ENCODE measurements around the gene SPEM3.

The SPEM3 gene

DNA sequence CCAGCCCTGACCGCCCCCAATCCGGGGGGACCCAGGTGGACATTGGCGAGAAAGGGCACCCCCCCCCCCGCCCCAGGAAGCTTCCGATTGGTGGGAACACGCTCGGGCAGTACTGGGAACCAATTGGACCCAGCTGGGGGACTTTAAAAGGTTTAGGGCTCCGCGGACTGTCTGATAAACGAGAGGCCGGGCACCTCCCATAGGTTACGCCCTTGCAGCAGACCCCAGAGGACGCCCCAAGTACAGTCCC is 25.0 kb upstream of the SPEM3 start:
- Histone ChIP-seq H3K27ac (peak overlapping the region; percentile 82), H3K27me3 (no peaks in the 10 kb centered on the region), H3K36me3 (peaks cover 5% of the 10 kb centered on the region), H3K4me1 (peaks cover 30% of the 10 kb centered on the region), H3K9ac (peak overlapping the region; percentile 84), H3K9me3 (no peaks in the 10 kb centered on the region), H3K4me2 (peak overlapping the region; percentile 84), H4K20me1 (peaks cover 8% of the 10 kb centered on the region; the same call in 1 of the 2 replicates), H3K4me3 (peak overlapping the region; percentile 79)
- no peak for TF ChIP-seq Cebpa-rat (IDR thresholded peaks at IDR 0.05)

DNA sequence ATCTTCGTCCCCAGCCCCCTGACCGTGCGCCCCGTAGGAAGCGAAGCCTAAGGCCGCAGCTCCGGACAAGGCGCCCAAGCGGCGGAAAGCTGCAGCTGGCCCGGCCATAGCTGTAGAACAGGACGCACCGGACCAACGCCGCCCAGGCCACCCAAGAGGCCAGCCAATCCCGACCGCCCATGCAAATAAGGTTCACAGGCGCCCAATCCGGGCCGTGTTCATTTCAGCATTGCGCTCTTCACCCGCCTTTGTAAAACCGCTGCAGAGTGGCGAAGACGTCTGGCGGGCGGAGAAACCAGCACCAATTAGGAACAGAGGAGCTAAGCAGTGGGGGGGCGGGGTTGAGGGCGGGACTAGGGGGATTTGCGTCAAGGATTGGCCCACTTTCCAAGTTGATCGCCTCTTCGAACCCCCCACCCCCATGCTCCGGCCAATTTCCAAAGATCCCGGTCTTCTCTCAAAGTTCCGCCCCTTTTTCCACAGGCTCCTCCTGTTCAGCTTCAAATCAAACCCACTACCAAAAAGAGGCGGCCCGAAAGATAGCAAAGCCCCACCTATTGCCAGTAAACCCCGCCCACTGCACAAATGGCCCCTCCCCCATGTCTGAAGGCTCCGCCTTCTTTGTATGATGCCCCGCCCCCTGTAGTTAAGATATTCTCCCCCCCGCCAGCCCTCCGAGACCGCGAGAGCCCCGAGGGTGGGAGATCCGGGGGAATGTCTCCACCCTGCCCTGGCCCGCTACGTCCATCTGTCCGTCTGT is 24.5 kb upstream of the SPEM3 start, which contains the start of gene TMEM256:
TSS of gene TMEM256 (minus strand) at position 121 of the 760 bp plus-strand sequence. CDS start at position 108, 13 bp downstream.
- peaks cover 30% of the 10 kb centered on the region for H3K4me1 ChIP-seq
- peak within 1 kb of the TSS; percentile 98 for H3K4me2 ChIP-seq
- peak within 1 kb of the TSS; percentile 86 for H3K9ac ChIP-seq
- H3K4me3 ChIP-seq, result peak within 1 kb of the TSS; percentile 79
- peaks cover 8% of the 10 kb centered on the region; the same call in 1 of the 2 replicates for H4K20me1 ChIP-seq
- H3K36me3 ChIP-seq, result peaks cover 10% of the 10 kb centered on the region
- TF ChIP-seq Cebpa-rat (IDR thresholded peaks at IDR 0.05), result no peak
- peak within 1 kb of the TSS; percentile 82 for H3K27ac ChIP-seq
- no peaks in the 10 kb centered on the region for H3K27me3 ChIP-seq
- H3K9me3 ChIP-seq, result no peaks in the 10 kb centered on the region

DNA sequence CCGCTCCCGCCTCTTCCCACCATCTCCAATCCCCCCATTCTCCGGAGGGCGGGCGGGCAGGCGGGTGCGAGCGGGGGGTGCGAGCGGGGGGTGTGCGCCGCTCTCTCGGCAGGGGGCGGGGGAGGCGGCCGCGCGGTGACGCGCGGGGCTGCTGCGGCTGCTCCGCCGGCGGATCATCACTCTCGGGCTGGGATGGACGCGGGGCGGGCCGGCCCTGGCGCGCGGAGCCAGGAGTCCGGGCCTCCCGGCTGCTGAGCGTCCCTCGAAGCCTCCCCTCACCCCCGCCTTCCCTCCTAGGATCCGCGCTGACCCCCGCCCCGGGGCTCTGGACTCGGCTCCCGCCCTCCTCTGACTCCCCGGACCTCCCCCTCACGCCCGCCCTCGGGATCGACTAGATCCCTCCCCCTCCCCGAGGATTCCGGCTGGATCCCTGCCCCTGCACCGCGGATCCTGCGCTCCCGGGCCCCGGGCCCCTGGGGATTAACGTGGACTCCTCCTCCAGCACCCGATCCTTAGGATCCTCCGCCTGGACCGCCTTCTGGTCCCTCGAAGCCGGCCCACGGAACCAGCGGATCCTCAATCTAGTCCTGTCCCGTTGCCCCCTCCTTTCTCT is 23.8 kb upstream of the SPEM3 start:
- Histone ChIP-seq H3K36me3 (peaks cover 17% of the 10 kb centered on the region), H4K20me1 (peaks cover 8% of the 10 kb centered on the region; the same call in 1 of the 2 replicates), H3K27ac (peak overlapping the region; percentile 75), H3K4me1 (peaks cover 30% of the 10 kb centered on the region), H3K27me3 (no peaks in the 10 kb centered on the region), H3K9ac (peak overlapping the region; percentile 86), H3K4me3 (peak overlapping the region; percentile 79), H3K4me2 (peak overlapping the region; percentile 98), H3K9me3 (no peaks in the 10 kb centered on the region)
- no peak for TF ChIP-seq Cebpa-rat (IDR thresholded peaks at IDR 0.05)

DNA sequence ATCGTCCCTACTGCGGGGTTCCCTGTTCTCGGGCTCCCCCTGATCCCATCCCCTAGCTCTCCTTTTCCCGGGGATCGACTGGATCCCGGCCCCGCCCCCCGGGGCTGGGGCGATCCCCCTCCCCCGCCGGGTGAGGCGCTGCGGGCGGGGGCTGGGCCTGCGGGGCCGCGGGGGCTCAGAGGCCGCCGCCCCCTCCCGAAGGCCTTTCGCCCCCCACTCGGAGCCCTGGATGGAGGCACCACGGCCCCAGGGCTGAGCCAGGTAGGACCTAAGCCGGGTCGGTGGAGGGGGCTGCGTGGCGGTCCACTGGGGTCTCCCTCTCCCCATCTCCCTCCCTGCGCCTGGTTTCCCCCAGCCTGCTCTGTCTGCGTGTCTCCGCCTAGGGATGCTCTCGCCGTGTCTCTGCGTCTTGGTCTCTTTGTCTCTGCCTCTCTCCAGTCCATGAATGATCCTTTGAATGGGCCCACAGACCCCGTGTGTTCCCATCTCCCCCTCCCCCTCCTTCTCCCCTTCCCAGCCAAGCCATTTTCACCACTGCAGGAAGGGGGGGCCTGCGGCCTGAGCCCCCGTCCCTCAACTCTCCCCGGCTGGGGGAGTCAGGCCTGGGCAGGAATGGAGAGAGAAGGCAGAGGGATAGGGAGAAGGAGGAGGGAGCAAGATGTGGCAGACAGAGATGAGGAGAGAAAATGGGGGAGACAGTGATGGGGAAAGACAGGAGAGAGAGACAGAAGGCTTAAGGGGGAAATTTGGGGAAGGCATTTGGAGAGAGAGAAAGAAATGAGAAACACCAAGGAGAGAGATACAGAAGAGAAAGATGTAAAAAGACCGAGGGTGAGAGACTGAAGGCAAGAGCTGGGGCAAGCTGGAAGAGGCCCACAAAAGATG is 23.1 kb upstream of the SPEM3 start:
- Histone ChIP-seq H3K4me2 (peak overlapping the region; percentile 98), H3K27ac (peak overlapping the region; percentile 75), H3K9me3 (no peaks in the 10 kb centered on the region), H4K20me1 (peaks cover 8% of the 10 kb centered on the region; the same call in 1 of the 2 replicates), H3K27me3 (no peaks in the 10 kb centered on the region), H3K9ac (peak overlapping the region; percentile 86), H3K4me1 (peaks cover 30% of the 10 kb centered on the region), H3K4me3 (peak overlapping the region; percentile 79), H3K36me3 (peaks cover 24% of the 10 kb centered on the region)
- TF ChIP-seq Cebpa-rat (IDR thresholded peaks at IDR 0.05), result no peak

DNA sequence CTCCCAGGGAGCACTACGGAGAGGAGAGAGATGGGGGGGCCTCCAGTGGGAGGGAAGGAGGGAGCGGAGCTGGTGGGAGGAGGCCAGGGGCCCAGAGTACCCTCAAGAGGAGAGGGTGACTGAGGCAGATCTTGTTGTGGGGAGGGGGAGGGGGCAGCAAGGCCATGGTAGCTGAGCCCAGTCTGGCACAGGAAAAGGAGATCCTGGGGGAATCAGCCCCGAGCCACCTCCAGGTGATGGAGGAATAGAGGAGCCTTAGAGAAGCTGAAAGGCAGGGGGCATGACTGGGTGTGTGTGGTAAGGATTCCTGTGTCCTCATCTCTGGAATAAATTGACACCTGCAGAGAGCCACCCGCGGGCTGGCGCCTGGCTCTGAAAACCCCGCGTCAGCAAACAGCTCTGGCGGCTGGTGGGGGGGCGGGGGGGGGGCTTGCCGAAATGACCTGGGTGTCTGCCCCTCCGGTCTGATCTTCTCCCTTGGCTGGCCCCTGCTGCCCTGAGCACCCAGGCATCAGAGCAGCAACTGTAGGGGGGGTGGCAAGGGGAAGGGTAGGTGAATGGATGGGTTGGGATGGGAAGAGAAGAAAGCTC is 22.3 kb upstream of the SPEM3 start:
- Histone ChIP-seq H3K9me3 (no peaks in the 10 kb centered on the region), H3K36me3 (peaks cover 27% of the 10 kb centered on the region), H3K27ac (no peak overlapping the region), H4K20me1 (peaks cover 8% of the 10 kb centered on the region; the same call in 1 of the 2 replicates), H3K27me3 (no peaks in the 10 kb centered on the region), H3K9ac (peak overlapping the region; percentile 86; the same call in 1 of the 2 replicates), H3K4me1 (peaks cover 30% of the 10 kb centered on the region), H3K4me2 (peak overlapping the region; percentile 98), H3K4me3 (peak overlapping the region; percentile 79; the same call in 1 of the 2 replicates)
- no peak for TF ChIP-seq Cebpa-rat (IDR thresholded peaks at IDR 0.05)

DNA sequence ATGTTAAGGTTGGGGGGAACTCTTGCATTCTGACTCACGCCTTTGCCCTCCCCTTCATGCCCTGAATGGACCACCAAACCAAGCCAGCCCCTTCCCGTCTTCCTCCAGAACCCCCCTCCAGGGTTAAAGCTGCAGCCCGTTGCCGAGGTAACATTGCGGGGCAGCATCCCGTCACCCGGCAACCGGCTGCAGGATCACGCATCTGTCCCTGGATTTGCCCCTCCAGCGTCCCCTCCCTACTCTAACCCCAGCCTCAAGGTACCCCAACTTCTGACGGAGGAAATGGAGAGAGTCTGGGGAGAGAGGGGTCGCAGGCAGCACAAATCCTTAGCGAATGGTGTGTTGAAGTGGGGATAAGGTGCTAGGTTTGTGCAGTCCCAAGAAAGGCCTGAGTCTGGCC is 21.6 kb upstream of the SPEM3 start:
- peaks cover 8% of the 10 kb centered on the region; the same call in 1 of the 2 replicates for H4K20me1 ChIP-seq
- no peak overlapping the region for H3K27ac ChIP-seq
- no peak overlapping the region for H3K4me2 ChIP-seq
- peaks cover 30% of the 10 kb centered on the region for H3K4me1 ChIP-seq
- no peak overlapping the region for H3K9ac ChIP-seq
- no peaks in the 10 kb centered on the region for H3K27me3 ChIP-seq
- peaks cover 27% of the 10 kb centered on the region for H3K36me3 ChIP-seq
- H3K4me3 ChIP-seq, result no peak overlapping the region
- TF ChIP-seq Cebpa-rat (IDR thresholded peaks at IDR 0.05), result no peak
- H3K9me3 ChIP-seq, result no peaks in the 10 kb centered on the region

DNA sequence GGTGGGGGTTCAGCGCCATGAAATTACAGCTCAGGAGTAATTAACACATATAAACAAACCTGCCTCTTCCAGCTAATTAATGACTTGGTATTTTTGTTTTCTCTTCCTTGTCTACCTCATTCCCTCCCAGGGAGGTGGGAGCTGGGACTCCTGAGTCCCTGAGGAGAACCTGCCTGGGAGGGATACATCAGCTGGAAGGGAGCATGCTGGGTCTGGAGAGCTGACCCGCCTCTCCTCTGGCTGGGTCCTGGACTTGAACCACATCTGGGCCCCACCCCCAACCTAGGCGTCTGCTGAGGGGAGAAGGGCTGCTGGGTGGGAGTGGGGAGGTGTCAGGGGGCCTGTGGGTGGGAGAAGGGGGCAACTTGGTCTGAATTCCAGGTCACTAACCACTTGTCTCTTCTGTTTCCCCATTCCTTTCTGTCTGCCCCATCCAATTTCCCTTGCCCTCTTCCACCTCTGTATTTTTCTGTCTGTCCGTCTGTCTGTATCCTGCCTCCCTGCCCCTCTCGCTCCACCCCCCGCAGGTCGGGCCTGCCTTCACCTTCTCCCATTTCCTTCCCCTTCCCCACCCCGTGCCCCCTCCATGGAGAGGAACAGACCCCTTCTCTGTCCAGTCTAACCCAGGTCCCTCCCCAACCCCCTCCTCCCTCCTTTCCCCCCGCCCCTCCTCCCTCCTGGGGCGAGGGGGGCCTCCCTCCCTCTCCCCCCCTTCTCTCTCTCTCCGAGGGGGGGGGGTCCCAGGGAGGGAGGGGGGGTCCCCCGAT is 21.0 kb upstream of the SPEM3 start, which contains the start of gene NLGN2:
TSS of gene NLGN2 (plus strand) at position 361 of the 767 bp plus-strand sequence. CDS start 411 bp downstream, outside the sequence.
- Histone ChIP-seq H3K4me1 (peaks cover 29% of the 10 kb centered on the region), H3K27ac (no peak within 1 kb of the TSS), H3K9me3 (no peaks in the 10 kb centered on the region), H3K27me3 (no peaks in the 10 kb centered on the region), H4K20me1 (peaks cover 6% of the 10 kb centered on the region; the same call in 1 of the 2 replicates), H3K36me3 (peaks cover 27% of the 10 kb centered on the region), H3K4me3 (no peak within 1 kb of the TSS), H3K9ac (no peak within 1 kb of the TSS), H3K4me2 (no peak within 1 kb of the TSS)
- TF ChIP-seq Cebpa-rat (IDR thresholded peaks at IDR 0.05), result no peak

DNA sequence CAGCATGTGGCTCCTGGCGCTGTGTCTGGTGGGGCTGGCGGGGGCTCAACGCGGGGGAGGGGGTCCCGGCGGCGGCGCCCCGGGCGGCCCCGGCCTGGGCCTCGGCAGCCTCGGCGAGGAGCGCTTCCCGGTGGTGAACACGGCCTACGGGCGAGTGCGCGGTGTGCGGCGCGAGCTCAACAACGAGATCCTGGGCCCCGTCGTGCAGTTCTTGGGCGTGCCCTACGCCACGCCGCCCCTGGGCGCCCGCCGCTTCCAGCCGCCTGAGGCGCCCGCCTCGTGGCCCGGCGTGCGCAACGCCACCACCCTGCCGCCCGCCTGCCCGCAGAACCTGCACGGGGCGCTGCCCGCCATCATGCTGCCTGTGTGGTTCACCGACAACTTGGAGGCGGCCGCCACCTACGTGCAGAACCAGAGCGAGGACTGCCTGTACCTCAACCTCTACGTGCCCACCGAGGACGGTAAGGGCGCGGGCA is 20.4 kb upstream of the SPEM3 start:
- peaks cover 29% of the 10 kb centered on the region for H3K4me1 ChIP-seq
- H3K4me3 ChIP-seq, result no peak overlapping the region
- H3K36me3 ChIP-seq, result peaks cover 27% of the 10 kb centered on the region
- no peak overlapping the region for H3K9ac ChIP-seq
- TF ChIP-seq Cebpa-rat (IDR thresholded peaks at IDR 0.05), result no peak
- H3K9me3 ChIP-seq, result no peaks in the 10 kb centered on the region
- H4K20me1 ChIP-seq, result no peaks in the 10 kb centered on the region
- no peaks in the 10 kb centered on the region for H3K27me3 ChIP-seq
- H3K4me2 ChIP-seq, result no peak overlapping the region
- H3K27ac ChIP-seq, result no peak overlapping the region
